Measurements from ENCODE around the gene YAE1. TPM values are rescaled to one million over a fixed set of nuclear protein-coding genes. Genes with fewer than 3 reads are reported as not detected.

Gene YAE1
- total and polyA plus RNA-seq, 2 experiments from 2014 or later = 30.5 to 107 TPM

DNA sequence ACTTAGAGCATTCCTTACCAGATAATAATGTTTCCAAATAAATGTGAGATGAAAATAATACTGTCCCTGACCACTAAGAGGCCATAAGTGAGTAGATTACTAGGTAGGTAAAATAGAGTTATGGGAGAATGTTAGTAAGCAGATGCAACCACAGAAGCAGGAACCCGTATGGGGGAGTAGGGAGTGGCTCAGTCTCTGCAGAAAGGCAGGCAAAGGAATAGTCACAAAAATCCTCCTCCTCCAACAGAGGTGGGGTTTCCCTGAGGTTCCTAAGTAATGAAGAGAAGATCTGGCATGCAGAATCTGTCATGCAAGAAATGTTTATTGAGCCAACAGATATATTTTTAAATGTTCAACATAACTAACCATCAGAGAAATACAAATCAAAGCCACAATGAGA lies 9.0 kb upstream of the YAE1 start (continued):
- TF ChIP-seq, protein P1, sequence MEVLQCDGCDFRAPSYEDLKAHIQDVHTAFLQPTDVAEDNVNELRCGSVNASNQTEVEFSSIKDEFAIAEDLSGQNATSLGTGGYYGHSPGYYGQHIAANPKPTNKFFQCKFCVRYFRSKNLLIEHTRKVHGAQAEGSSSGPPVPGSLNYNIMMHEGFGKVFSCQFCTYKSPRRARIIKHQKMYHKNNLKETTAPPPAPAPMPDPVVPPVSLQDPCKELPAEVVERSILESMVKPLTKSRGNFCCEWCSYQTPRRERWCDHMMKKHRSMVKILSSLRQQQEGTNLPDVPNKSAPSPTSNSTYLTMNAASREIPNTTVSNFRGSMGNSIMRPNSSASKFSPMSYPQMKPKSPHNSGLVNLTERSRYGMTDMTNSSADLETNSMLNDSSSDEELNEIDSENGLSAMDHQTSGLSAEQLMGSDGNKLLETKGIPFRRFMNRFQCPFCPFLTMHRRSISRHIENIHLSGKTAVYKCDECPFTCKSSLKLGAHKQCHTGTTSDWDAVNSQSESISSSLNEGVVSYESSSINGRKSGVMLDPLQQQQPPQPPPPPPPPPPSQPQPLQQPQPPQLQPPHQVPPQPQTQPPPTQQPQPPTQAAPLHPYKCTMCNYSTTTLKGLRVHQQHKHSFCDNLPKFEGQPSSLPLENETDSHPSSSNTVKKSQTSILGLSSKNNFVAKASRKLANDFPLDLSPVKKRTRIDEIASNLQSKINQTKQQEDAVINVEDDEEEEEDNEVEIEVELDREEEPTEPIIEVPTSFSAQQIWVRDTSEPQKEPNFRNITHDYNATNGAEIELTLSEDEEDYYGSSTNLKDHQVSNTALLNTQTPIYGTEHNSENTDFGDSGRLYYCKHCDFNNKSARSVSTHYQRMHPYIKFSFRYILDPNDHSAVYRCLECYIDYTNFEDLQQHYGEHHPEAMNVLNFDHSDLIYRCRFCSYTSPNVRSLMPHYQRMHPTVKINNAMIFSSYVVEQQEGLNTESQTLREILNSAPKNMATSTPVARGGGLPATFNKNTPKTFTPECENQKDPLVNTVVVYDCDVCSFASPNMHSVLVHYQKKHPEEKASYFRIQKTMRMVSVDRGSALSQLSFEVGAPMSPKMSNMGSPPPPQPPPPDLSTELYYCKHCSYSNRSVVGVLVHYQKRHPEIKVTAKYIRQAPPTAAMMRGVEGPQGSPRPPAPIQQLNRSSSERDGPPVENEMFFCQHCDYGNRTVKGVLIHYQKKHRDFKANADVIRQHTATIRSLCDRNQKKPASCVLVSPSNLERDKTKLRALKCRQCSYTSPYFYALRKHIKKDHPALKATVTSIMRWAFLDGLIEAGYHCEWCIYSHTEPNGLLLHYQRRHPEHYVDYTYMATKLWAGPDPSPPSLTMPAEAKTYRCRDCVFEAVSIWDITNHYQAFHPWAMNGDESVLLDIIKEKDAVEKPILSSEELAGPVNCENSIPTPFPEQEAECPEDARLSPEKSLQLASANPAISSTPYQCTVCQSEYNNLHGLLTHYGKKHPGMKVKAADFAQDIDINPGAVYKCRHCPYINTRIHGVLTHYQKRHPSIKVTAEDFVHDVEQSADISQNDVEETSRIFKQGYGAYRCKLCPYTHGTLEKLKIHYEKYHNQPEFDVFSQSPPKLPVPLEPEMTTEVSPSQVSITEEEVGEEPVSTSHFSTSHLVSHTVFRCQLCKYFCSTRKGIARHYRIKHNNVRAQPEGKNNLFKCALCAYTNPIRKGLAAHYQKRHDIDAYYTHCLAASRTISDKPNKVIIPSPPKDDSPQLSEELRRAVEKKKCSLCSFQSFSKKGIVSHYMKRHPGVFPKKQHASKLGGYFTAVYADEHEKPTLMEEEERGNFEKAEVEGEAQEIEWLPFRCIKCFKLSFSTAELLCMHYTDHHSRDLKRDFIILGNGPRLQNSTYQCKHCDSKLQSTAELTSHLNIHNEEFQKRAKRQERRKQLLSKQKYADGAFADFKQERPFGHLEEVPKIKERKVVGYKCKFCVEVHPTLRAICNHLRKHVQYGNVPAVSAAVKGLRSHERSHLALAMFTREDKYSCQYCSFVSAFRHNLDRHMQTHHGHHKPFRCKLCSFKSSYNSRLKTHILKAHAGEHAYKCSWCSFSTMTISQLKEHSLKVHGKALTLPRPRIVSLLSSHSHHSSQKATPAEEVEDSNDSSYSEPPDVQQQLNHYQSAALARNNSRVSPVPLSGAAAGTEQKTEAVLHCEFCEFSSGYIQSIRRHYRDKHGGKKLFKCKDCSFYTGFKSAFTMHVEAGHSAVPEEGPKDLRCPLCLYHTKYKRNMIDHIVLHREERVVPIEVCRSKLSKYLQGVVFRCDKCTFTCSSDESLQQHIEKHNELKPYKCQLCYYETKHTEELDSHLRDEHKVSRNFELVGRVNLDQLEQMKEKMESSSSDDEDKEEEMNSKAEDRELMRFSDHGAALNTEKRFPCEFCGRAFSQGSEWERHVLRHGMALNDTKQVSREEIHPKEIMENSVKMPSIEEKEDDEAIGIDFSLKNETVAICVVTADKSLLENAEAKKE (CRISPR knock-in tag; IDR thresholded peaks at IDR 0.05) = no peak
- no peak for TF ChIP-seq STAT1 (IDR thresholded peaks at IDR 0.05; ENCODE audit: unreplicated experiment)
- no peak for TF ChIP-seq JUNB (IDR thresholded peaks at IDR 0.05; ENCODE audit: unreplicated experiment)
- TF ChIP-seq ZNF114 (CRISPR knock-in tag; IDR thresholded peaks at IDR 0.05) = no peak
- TF ChIP-seq, protein P2, sequence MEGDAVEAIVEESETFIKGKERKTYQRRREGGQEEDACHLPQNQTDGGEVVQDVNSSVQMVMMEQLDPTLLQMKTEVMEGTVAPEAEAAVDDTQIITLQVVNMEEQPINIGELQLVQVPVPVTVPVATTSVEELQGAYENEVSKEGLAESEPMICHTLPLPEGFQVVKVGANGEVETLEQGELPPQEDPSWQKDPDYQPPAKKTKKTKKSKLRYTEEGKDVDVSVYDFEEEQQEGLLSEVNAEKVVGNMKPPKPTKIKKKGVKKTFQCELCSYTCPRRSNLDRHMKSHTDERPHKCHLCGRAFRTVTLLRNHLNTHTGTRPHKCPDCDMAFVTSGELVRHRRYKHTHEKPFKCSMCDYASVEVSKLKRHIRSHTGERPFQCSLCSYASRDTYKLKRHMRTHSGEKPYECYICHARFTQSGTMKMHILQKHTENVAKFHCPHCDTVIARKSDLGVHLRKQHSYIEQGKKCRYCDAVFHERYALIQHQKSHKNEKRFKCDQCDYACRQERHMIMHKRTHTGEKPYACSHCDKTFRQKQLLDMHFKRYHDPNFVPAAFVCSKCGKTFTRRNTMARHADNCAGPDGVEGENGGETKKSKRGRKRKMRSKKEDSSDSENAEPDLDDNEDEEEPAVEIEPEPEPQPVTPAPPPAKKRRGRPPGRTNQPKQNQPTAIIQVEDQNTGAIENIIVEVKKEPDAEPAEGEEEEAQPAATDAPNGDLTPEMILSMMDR (conservative IDR thresholded peaks at IDR 0.05; ENCODE audit: low read depth in 2 of 2) = no peak
- TF ChIP-seq EZH2 (IDR thresholded peaks at IDR 0.05; ENCODE audit: low read depth, unreplicated experiment) = no peak
- no peak for TF ChIP-seq CREB1 (CRISPR knock-in tag; IDR thresholded peaks at IDR 0.05; ENCODE audit: low read depth)
- TF ChIP-seq, protein P3, sequence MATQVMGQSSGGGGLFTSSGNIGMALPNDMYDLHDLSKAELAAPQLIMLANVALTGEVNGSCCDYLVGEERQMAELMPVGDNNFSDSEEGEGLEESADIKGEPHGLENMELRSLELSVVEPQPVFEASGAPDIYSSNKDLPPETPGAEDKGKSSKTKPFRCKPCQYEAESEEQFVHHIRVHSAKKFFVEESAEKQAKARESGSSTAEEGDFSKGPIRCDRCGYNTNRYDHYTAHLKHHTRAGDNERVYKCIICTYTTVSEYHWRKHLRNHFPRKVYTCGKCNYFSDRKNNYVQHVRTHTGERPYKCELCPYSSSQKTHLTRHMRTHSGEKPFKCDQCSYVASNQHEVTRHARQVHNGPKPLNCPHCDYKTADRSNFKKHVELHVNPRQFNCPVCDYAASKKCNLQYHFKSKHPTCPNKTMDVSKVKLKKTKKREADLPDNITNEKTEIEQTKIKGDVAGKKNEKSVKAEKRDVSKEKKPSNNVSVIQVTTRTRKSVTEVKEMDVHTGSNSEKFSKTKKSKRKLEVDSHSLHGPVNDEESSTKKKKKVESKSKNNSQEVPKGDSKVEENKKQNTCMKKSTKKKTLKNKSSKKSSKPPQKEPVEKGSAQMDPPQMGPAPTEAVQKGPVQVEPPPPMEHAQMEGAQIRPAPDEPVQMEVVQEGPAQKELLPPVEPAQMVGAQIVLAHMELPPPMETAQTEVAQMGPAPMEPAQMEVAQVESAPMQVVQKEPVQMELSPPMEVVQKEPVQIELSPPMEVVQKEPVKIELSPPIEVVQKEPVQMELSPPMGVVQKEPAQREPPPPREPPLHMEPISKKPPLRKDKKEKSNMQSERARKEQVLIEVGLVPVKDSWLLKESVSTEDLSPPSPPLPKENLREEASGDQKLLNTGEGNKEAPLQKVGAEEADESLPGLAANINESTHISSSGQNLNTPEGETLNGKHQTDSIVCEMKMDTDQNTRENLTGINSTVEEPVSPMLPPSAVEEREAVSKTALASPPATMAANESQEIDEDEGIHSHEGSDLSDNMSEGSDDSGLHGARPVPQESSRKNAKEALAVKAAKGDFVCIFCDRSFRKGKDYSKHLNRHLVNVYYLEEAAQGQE (IDR thresholded peaks at IDR 0.05; ENCODE audit: unreplicated experiment) = no peak

All from GM23338 (cell line).